Heart left ventricle (tissue), 16 donors: ENCODE data around the gene NUDT2. TPM values are rescaled to one million over a fixed set of nuclear protein-coding genes. Genes with fewer than 3 reads are reported as not detected.

Experiments
- ATAC-seq, 4 donors: fragments of 200-7000 bp; cut with Tn5 transposase; one replicate each; pipeline ENCODE4 v1.9.1; 2020 to 2022; ENCODE audit warnings: moderate library complexity in 4 of 4, mild to moderate bottlenecking in 3 of 4, moderate number of reproducible peaks in 1 of 4
- DNase-seq, 5 donors: peaks; one replicate each; pipeline ENCODE4 v3.0.0-alpha.2; 2020
- H3K27ac ChIP-seq, 12 donors: fragments of 200-600 bp; sonication (generic) in 4 of 12; one replicate each; pipeline versions ENCODE4 v1.5.0 to v1.8.0; 2016 to 2022; ENCODE audit warnings: mild to moderate bottlenecking in 2 of 12
- H3K27me3 ChIP-seq, 9 donors: fragments of 200-600 bp; sonication (generic) in 2 of 9; one replicate each; pipeline versions ENCODE4 v1.5.1 to v1.8.0; 2016 to 2022; ENCODE audit warnings: mild to moderate bottlenecking in 3 of 9
- H3K36me3 ChIP-seq, 9 donors: fragments of 200-600 bp; sonication (generic) in 2 of 9; one replicate each; pipeline versions ENCODE4 v1.5.0 to v1.8.0; 2018 to 2022; ENCODE audit warnings: mild to moderate bottlenecking in 2 of 9
- H3K4me1 ChIP-seq, 12 donors: fragments of 200-600 bp; sonication (generic) in 4 of 12; one replicate each; pipeline versions ENCODE4 v1.5.0 to v1.8.0; 2016 to 2022; ENCODE audit warnings: mild to moderate bottlenecking in 3 of 12
- H3K4me3 ChIP-seq, 12 donors: fragments of 200-600 bp; sonication (generic) in 4 of 12; one replicate each; pipeline versions ENCODE4 v1.5.0 to v1.8.0; 2017 to 2022; ENCODE audit warnings: mild to moderate bottlenecking in 9 of 12, moderate library complexity in 4 of 12
- H3K9me3 ChIP-seq, 12 donors: fragments of 200-600 bp; sonication (generic) in 4 of 12; one replicate each; pipeline versions ENCODE4 v1.5.0 to v1.8.0; 2016 to 2022; ENCODE audit warnings: mild to moderate bottlenecking in 1 of 12
- POLR2A ChIP-seq, 2 donors: fragments of 450-650 bp; IDR thresholded peaks; one replicate each; pipeline ENCODE4 v1.6.1; 2017; ENCODE audit warnings: antibody characterized with exemption in 2 of 2, mild to moderate bottlenecking in 2 of 2, moderate library complexity in 2 of 2
- WGBS, 4 donors: extraction: QIAGEN DNeasy Blood & Tissue Kit in 2 of 4; methylation state at CpG; one replicate each; pipeline versions ENCODE4 v1.1.5 to v1.1.7; 2013 to 2018; 5-methylcytosine and 5-hydroxymethylcytosine counted together
- intact Hi-C, 10 donors: fragments of 100-400 bp; cut with DNase I; formaldehyde crosslinking; loops; one replicate each; pipeline versions ENCODE4 v1.11.1 to v1.14.2; 2022
- polyA plus RNA-seq, 2 donors: library from polyadenylated mRNA; stranded (reverse); fragments of 200-250 nt; gene quantifications; one replicate each; pipeline ENCODE4 v1.2.3, GENCODE V29; 2013
- total RNA-seq, 9 donors: library from RNA; depleted of rRNA in 2 of 9; stranded (reverse); fragments of >200 nt in 2 of 9; fragmentation: NEBNext Ultra II Directional in 3 of 9; extraction: Animal tissue kit (Norgen Biotek cat#: 25700) in 3 of 9; gene quantifications; one replicate each; pipeline versions ENCODE4 v1.1.0 to v1.2.4, GENCODE V29; 2016 to 2023
- TF ChIP-seq, protein P1 (sequence below), 12 donors: fragments of 200-600 bp; sonication (generic) in 4 of 12; IDR thresholded peaks; one replicate each; pipeline versions ENCODE4 v1.5.0 to v1.8.0; 2018 to 2022; ENCODE audit warnings: antibody characterized with exemption in 12 of 12, mild to moderate bottlenecking in 5 of 12
- donor health status: ischemic (EF 13 %, LVEDD 7.1; RV severe dilation, severe dysfunction).
- donor health status: healthy with polysubstance abuse.
- donor health status: DM: no; HTN: yes; CAD: no.
- donor health status: DM: no; HTN: no; CAD: no.
- donor health status: ischemic (EF 25% LVEDD 6.9; RV normal size, moderate dysfunction).
- donor health status: ischemic (EF 25% LVEDD 5.7; RV mildly dilated, moderate dysfunction).
- donor health status: healthy.
- donor health status: DM: yes; HTN: yes; CAD: no.
- donor health status: ischemic (EF 35%, LVEDD 5.7; RV mildly dilated, moderate dysfunction).
- donor health status: nonischemic (EF 11% LVEDD 7.7; RV severe dilation, severe dysfunction).
- donor health status: DM: yes; HTN: yes; CAD: no.
- donor health status: PGD.
- donor health status: ischemic (EF 29% LVEDD 5.4; RV normal size, mild dysfunction).
- donor health status: nonischemic (EF 23%, LVEDD 6.1; RV moderate dilation, normal function).

Gene NUDT2
- total and polyA plus RNA-seq, 11 donors, result 14.1 to 27.6 (median 17.5) TPM

DNA sequence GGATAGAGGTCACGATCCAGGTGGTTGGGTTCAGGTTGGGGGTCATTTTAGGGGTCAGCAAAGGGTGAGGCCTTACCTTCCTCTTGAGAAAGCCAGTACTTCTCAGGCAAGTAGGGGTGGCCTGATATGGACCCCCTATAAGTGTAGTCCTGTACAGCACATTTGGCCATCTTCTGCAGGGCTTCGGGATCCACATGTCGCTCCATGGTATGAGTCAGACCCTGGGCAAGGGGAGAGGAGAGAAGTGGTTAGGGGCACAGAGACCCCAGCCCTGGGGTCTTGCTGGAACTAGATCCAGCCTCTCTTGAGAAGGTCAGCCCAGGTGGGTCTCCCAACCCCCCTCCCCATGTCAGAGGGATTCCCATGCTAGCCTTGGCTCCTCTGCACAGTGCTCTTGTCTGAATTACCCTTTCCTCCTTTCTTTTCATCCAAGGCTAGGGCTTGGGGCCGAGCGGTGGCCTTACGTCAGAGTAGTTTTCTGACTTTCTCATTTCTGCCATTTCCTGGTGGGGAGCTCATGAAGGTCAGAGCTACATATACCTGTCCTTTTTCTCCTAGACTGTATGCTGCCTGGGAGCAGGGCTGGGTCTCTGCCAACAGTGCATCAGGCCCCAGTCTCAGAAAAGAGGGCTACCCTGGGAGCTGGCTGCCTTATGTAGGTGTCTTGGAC is 56.3 kb downstream of the NUDT2 start:
- Histone ChIP-seq H3K27me3 (no peaks in the 10 kb centered on the region), H3K4me1 (peaks cover 0 to 13% (median 7%) of the 10 kb centered on the region in 12 donors), H3K4me3 (no peak overlapping the region), H3K36me3 (no peaks in the 10 kb centered on the region), H3K27ac (no peak overlapping the region), H3K9me3 (no peaks in the 10 kb centered on the region)
- 88 to 98% (median 96%) methylated on average over 6 of the region's 6 CpGs for WGBS, 4 donors
- no peak for DNase-seq
- no peak for ATAC-seq
- TF ChIP-seq, protein P1, sequence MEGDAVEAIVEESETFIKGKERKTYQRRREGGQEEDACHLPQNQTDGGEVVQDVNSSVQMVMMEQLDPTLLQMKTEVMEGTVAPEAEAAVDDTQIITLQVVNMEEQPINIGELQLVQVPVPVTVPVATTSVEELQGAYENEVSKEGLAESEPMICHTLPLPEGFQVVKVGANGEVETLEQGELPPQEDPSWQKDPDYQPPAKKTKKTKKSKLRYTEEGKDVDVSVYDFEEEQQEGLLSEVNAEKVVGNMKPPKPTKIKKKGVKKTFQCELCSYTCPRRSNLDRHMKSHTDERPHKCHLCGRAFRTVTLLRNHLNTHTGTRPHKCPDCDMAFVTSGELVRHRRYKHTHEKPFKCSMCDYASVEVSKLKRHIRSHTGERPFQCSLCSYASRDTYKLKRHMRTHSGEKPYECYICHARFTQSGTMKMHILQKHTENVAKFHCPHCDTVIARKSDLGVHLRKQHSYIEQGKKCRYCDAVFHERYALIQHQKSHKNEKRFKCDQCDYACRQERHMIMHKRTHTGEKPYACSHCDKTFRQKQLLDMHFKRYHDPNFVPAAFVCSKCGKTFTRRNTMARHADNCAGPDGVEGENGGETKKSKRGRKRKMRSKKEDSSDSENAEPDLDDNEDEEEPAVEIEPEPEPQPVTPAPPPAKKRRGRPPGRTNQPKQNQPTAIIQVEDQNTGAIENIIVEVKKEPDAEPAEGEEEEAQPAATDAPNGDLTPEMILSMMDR (IDR thresholded peaks at IDR 0.05), result no peak
- TF ChIP-seq POLR2A (IDR thresholded peaks at IDR 0.05), result no peak
- intact Hi-C loops, result no loop called here

DNA sequence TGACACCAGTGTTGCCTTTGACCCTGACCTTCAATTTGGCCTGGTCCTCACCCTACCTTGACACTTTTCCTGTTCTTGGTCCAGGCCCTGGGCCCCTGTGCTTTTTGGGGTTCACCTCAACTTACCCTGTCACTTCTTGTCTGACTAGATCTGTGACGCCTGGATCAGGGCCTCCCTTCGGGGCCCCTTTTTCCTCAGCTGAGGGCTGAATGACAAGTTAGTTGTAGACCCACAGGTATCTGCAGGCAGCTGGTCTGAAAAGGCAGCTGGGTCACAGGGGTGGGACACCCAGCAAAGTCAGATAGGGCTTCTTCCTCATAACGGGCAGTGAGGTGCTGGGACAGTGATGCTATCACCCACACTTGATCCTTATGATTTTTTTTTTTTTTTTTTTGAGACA is 57.3 kb downstream of the NUDT2 start:
- TF ChIP-seq, protein P1 (IDR thresholded peaks at IDR 0.05), result no peak
- TF ChIP-seq POLR2A (IDR thresholded peaks at IDR 0.05), result no peak
- no peaks in the 10 kb centered on the region for H3K36me3 ChIP-seq
- no peaks in the 10 kb centered on the region for H3K9me3 ChIP-seq
- intact Hi-C loops, result no loop called here
- DNase-seq, result no peak
- H3K4me3 ChIP-seq, result no peak overlapping the region
- H3K4me1 ChIP-seq, result peaks cover 0 to 4% (median 0%) of the 10 kb centered on the region in 12 donors
- 80 to 94% (median 86%) methylated on average over 3 of the region's 3 CpGs for WGBS, 4 donors
- no peaks in the 10 kb centered on the region for H3K27me3 ChIP-seq
- ATAC-seq, result no peak
- no peak overlapping the region for H3K27ac ChIP-seq

DNA sequence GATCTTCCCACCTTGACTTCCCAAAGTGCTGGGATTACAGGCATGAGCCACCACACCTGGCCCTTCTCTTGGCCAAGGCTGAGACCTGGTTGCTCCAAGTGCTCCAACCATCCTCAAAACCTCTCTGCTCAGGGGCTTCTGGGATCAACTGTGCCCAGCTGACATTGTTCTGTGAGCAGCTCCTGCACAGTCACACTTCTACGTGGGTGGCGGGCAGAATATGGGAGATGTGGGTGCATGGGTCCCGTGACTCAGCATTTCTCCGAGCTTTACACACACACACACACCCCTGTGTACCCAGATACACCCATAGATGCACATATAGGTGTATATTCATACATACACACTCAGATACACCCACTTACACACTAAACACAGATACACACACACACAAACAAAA is 57.9 kb downstream of the NUDT2 start:
- H3K27ac ChIP-seq, result no peak overlapping the region
- no peaks in the 10 kb centered on the region for H3K4me1 ChIP-seq
- TF ChIP-seq, protein P1 (IDR thresholded peaks at IDR 0.05), result no peak
- no peak for TF ChIP-seq POLR2A (IDR thresholded peaks at IDR 0.05)
- DNase-seq, result no peak
- H3K36me3 ChIP-seq, result no peaks in the 10 kb centered on the region
- no peaks in the 10 kb centered on the region for H3K27me3 ChIP-seq
- H3K9me3 ChIP-seq, result no peaks in the 10 kb centered on the region
- 78 to 89% (median 87%) methylated on average over 4 of the region's 4 CpGs for whole genome bisulfite sequencing, 4 donors
- no peak overlapping the region for H3K4me3 ChIP-seq
- ATAC-seq, result no peak
- intact Hi-C loops, result no loop called here

DNA sequence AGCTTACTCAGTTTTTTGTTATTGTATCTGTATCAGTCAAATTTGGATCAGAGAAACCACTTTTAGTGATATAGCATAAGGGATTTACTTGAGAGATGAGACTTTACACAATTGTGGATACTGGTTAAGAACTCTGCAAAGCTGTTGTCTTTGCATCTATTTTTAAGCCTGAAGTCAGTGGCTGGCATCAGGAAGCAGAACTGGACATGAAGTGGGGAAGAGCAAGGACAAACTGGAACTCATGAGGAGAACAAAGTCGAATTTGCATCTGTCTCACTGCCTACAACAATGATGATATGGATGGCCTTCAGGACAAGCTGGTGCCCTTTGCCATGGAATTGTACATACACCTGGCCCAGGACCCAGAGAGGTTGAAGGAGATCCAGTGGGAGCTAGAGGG is 63.1 kb downstream of the NUDT2 start:
- no peak for TF ChIP-seq POLR2A (IDR thresholded peaks at IDR 0.05)
- TF ChIP-seq, protein P1 (IDR thresholded peaks at IDR 0.05), result no peak
- peak; percentile 59 to 76 (median 63) for ATAC-seq
- H3K4me1 ChIP-seq, result peaks cover 0 to 8% (median 0%) of the 10 kb centered on the region in 12 donors

More for the DNA sequence above, 63.1 kb downstream of the NUDT2 start:
- DNase-seq, result no peak
- no peak overlapping the region for H3K4me3 ChIP-seq
- no peaks in the 10 kb centered on the region for H3K27me3 ChIP-seq
- H3K9me3 ChIP-seq, result no peaks in the 10 kb centered on the region
- H3K27ac ChIP-seq, result peak overlapping the region in 4 of 12 donors; percentile 6 to 41 (median 38)
- WGBS, 4 donors, result 40 to 62% (median 44%) methylated on average over 1 of the region's 1 CpG
- intact Hi-C loops, result no loop called here
- H3K36me3 ChIP-seq, result peaks cover 0 to 10% (median 0%) of the 10 kb centered on the region in 9 donors

Other genes with a start within 250 kb of the NUDT2 start
- 10 to 100 TPM; 14.2 to 29.4 (median 16.7) TPM for gene DCAF12, start 202.9 kb upstream of the NUDT2 start, total RNA-seq
- 10 to 100 TPM in 1 of 2 donors, 1 to 10 TPM in 1; 5.6 to 17.8 TPM for gene DCAF12, start 202.9 kb upstream of the NUDT2 start, polyA plus RNA-seq
- gene UBAP1, start 150.5 kb upstream of the NUDT2 start, total RNA-seq, result 10 to 100 TPM; 35.1 to 55.6 (median 43.1) TPM
- gene UBAP1, start 150.5 kb upstream of the NUDT2 start, polyA plus RNA-seq, result 10 to 100 TPM; 18.7 to 66.1 TPM
- gene KIF24, start 301 bp upstream of the NUDT2 start, total RNA-seq, result 1 to 10 TPM in 2 of 9 donors, under 1 TPM in 7; 0.25 to 1.6 (median 0.67) TPM
- under 1 TPM; 0.19 to 0.64 TPM for gene KIF24, start 301 bp upstream of the NUDT2 start, polyA plus RNA-seq
- gene MYORG, start 47.3 kb downstream of the NUDT2 start, total RNA-seq, result 10 to 100 TPM in 1 of 9 donors, 1 to 10 TPM in 8; 3.5 to 10.2 (median 6.7) TPM
- 1 to 10 TPM; 1.3 to 5.9 TPM for gene MYORG, start 47.3 kb downstream of the NUDT2 start, polyA plus RNA-seq
- gene FAM219A, start 129.0 kb downstream of the NUDT2 start, total RNA-seq, result 10 to 100 TPM; 12.7 to 36.7 (median 25.9) TPM
- 10 to 100 TPM; 15.4 to 39.1 TPM for gene FAM219A, start 129.0 kb downstream of the NUDT2 start, polyA plus RNA-seq
- under 1 TPM in 2 of 9 donors, not detected in 7; 0.43 to 0.86 TPM for gene DNAI1, start 129.2 kb downstream of the NUDT2 start, total RNA-seq
- under 1 TPM in 1 of 2 donors, not detected in 1; 0.36 TPM for gene DNAI1, start 129.2 kb downstream of the NUDT2 start, polyA plus RNA-seq
- gene ENHO, start 193.4 kb downstream of the NUDT2 start, total RNA-seq, result 1 to 10 TPM in 1 of 9 donors, under 1 TPM in 6, not detected in 2; 0.37 to 1.2 (median 0.52) TPM
- under 1 TPM; 0.26 to 0.27 TPM for gene ENHO, start 193.4 kb downstream of the NUDT2 start, polyA plus RNA-seq